OCI-LY1 (cell line): Measurements from ENCODE around the gene WNT6.

Source experiments
- H2AFZ ChIP-seq: fragments of 200-600 bp; sonication (generic), shearing (Covaris generic); 2 replicates; pipeline ENCODE4 v1.6.0; 2014; ENCODE audit warnings: antibody characterized with exemption, mild to moderate bottlenecking, low read length
- H3F3A ChIP-seq: fragments of 200-600 bp; sonication (generic), shearing (Covaris generic); 2 replicates; pipeline ENCODE4 v1.6.0; 2014; ENCODE audit warnings: mild to moderate bottlenecking, antibody characterized with exemption, low read length, moderate library complexity; ENCODE audit not compliant: insufficient read depth
- H3K27ac ChIP-seq: fragments of 200-600 bp; sonication (generic); 2 replicates; pipeline ENCODE4 v1.5.1; 2014; ENCODE audit warnings: low read length, mixed run types, mild to moderate bottlenecking, low read depth; ENCODE audit not compliant: poor library complexity, severe bottlenecking
- H3K27me3 ChIP-seq: fragments of 200-600 bp; sonication (generic); 2 replicates; pipeline ENCODE4 v1.6.0; 2014; ENCODE audit warnings: antibody characterized with exemption, mild to moderate bottlenecking, low read length, moderate library complexity; ENCODE audit not compliant: insufficient read depth
- H3K36me3 ChIP-seq: fragments of 200-600 bp; sonication (generic); 2 replicates; pipeline ENCODE4 v1.6.1; 2014; ENCODE audit warnings: mild to moderate bottlenecking, antibody characterized with exemption, low read length, moderate library complexity, mixed read lengths; ENCODE audit not compliant: insufficient read depth
- H3K4me1 ChIP-seq: fragments of 200-600 bp; sonication (generic); 2 replicates; pipeline ENCODE4 v1.5.1; 2014; ENCODE audit warnings: mild to moderate bottlenecking, low read length, moderate library complexity; ENCODE audit not compliant: insufficient read depth, severe bottlenecking
- H3K4me2 ChIP-seq: fragments of 200-600 bp; sonication (generic), shearing (Covaris generic); 2 replicates; pipeline ENCODE4 v1.6.1; 2014; ENCODE audit warnings: low read length
- H3K4me3 ChIP-seq: fragments of 200-600 bp; sonication (generic); 2 replicates; pipeline ENCODE4 v1.5.1; 2014; ENCODE audit warnings: low read length, low read depth, mild to moderate bottlenecking, mixed read lengths; ENCODE audit not compliant: poor library complexity, severe bottlenecking
- H3K79me2 ChIP-seq: fragments of 200-600 bp; shearing (Covaris generic); 2 replicates; pipeline ENCODE4 v1.6.1; 2016; ENCODE audit warnings: mixed run types, low read length, mixed read lengths; ENCODE audit not compliant: insufficient read depth
- H3K9ac ChIP-seq: fragments of 200-600 bp; sonication (generic), shearing (Covaris generic); 2 replicates; pipeline ENCODE4 v1.6.1; 2014; ENCODE audit warnings: mild to moderate bottlenecking, low read length, mixed read lengths
- H3K9me2 ChIP-seq: fragments of 200-600 bp; sonication (generic), shearing (Covaris generic); 2 replicates; pipeline ENCODE4 v1.6.1; 2014; ENCODE audit warnings: low read depth, mild to moderate bottlenecking, low read length, mixed read lengths
- H3K9me3 ChIP-seq: fragments of 200-600 bp; shearing (Covaris generic); 2 replicates; pipeline ENCODE4 v1.6.1; 2014; ENCODE audit warnings: low read length, mixed read lengths
- H4K20me1 ChIP-seq: fragments of 200-600 bp; sonication (generic), shearing (Covaris generic); 2 replicates; pipeline ENCODE4 v1.6.0; 2016; ENCODE audit warnings: mild to moderate bottlenecking, low read length; ENCODE audit not compliant: insufficient read depth
- EZH2 ChIP-seq: fragments of 200-600 bp; sonication (generic), shearing (Covaris generic); IDR thresholded peaks from 2 replicates; pipeline ENCODE4 v1.8.0; 2017; ENCODE audit warnings: borderline replicate concordance, mixed run types, mild to moderate bottlenecking, antibody characterized with exemption, low read length, moderate library complexity, mixed read lengths
- TF ChIP-seq, protein P1 (sequence below): fragments of 200-600 bp; sonication (generic), shearing (Covaris generic); IDR thresholded peaks from 2 replicates; pipeline ENCODE4 v1.5.1; 2017; ENCODE audit warnings: mild to moderate bottlenecking, antibody characterized with exemption, low read length, moderate library complexity, mixed read lengths

Gene WNT6

DNA sequence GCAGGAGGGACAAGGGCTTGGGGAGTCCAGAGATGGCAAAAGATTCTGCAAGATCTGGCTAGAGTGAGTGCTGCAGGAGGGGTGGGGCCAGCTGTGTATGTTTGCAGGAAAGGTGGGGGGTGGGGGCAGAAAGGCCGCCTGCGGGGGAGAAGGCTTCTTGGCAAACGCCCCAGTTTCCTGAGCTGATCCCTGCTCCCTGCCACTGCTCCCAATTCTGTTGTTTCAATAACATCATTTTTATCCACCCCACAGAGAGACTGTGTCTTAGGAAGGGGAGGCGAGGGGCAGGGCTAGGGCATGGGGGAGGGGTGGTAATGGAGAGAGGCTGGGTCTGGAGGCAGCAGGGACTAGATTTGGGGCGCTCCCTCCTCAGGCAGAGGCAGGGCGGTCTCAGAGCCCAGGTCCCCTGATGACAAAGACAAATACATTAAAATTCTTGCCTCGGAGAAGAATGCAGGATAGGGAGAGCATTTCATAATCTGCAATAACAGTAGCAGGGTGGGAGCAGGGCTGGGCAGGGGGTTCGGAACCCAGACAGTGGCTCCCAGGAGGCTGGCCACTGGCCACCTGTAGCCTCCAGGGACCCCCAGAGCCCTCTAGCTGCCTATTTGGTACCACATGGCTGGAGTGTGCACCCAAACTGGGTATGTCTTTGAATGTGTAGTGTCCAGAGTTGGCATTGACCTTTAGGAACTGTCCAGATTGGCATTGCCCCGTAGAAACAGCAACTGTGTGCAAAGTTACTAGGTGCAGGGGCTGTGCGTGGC is 2.1 kb upstream of the WNT6 start:
- Histone ChIP-seq H4K20me1 (no peaks in the 10 kb centered on the region), H3K4me1 (no peaks in the 10 kb centered on the region), H3F3A (no peaks in the 10 kb centered on the region), H3K4me3 (no peak overlapping the region), H3K9me3 (no peaks in the 10 kb centered on the region), H3K27me3 (peaks cover 26% of the 10 kb centered on the region; the same call in 1 of the 2 replicates), H3K27ac (no peak overlapping the region), H2AFZ (no peak overlapping the region), H3K9ac (no peak overlapping the region), H3K36me3 (no peaks in the 10 kb centered on the region), H3K9me2 (no peaks in the 10 kb centered on the region), H3K4me2 (no peak overlapping the region), H3K79me2 (no peaks in the 10 kb centered on the region)
- TF ChIP-seq, protein P1, sequence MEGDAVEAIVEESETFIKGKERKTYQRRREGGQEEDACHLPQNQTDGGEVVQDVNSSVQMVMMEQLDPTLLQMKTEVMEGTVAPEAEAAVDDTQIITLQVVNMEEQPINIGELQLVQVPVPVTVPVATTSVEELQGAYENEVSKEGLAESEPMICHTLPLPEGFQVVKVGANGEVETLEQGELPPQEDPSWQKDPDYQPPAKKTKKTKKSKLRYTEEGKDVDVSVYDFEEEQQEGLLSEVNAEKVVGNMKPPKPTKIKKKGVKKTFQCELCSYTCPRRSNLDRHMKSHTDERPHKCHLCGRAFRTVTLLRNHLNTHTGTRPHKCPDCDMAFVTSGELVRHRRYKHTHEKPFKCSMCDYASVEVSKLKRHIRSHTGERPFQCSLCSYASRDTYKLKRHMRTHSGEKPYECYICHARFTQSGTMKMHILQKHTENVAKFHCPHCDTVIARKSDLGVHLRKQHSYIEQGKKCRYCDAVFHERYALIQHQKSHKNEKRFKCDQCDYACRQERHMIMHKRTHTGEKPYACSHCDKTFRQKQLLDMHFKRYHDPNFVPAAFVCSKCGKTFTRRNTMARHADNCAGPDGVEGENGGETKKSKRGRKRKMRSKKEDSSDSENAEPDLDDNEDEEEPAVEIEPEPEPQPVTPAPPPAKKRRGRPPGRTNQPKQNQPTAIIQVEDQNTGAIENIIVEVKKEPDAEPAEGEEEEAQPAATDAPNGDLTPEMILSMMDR, result no peak
- TF ChIP-seq EZH2, result no peak

DNA sequence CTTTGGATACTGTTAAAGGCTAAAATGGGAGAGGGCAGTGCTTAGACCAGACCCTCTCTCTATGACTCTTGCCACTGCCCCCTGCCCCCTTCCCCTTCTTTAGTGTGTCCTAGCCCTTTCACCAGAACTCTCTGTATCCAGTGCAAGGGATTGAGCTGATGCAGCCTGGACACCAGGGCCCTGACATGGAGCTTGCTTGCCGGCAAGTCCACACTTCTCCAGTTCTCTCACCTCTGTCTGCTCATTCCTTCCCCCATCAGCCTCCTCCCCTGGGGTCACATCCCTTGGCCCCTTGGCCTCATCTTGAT is 1.5 kb upstream of the WNT6 start:
- Histone ChIP-seq H3K27ac (no peak overlapping the region), H3F3A (no peaks in the 10 kb centered on the region), H3K9me3 (no peaks in the 10 kb centered on the region), H3K36me3 (no peaks in the 10 kb centered on the region), H3K27me3 (peaks cover 26% of the 10 kb centered on the region; the same call in 1 of the 2 replicates), H2AFZ (no peak overlapping the region), H3K9me2 (no peaks in the 10 kb centered on the region), H3K79me2 (no peaks in the 10 kb centered on the region), H3K4me3 (no peak overlapping the region), H3K4me2 (no peak overlapping the region), H3K4me1 (no peaks in the 10 kb centered on the region), H3K9ac (no peak overlapping the region), H4K20me1 (no peaks in the 10 kb centered on the region)
- no peak for TF ChIP-seq EZH2
- TF ChIP-seq, protein P1, result no peak

DNA sequence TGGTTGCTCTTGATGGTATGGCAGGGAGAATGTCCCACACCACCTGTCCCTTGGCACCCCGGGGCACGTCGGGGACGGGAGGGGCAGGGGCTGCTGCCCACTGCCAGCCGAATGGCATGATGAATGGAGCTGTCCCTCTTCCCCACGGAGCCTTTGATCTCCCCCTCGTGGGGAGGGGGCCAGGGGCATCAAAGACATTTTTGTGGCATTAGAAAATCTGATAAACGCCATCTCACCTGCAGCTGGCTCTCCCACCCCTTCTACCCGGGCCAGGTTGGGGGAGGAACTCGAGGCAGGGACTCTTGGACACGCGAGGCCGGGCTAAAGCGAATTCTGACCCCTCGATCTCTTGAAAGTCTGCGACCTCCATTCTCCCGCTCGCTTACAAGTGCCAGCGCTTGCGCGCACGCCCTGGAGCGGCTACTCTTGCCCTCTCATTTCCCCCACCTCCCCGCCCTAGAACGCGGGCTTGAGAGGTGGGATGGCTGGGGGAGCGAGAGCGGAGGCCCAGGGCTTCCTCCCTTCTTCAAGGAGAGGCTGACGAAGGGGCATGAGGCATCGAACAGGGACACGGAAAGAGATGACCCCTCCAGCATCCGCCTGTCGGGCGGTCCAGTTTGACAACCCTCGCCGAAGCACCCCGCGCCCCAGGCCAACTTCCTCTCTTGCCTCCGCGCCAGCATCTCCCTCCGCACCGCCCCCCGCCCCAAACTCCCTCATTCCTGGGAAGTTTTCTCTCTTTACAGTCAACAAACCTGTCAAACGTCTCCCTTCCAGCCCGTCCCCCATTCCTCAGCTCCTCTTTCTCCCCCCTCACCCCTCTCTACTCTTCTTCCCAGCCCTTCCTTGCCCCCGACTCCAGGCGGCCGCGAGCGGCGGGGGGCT is 692 bp upstream of the WNT6 start:
- no peaks in the 10 kb centered on the region for H3K9me3 ChIP-seq
- no peak overlapping the region for H3K9ac ChIP-seq
- no peaks in the 10 kb centered on the region for H3K36me3 ChIP-seq
- no peaks in the 10 kb centered on the region for H3K9me2 ChIP-seq
- no peaks in the 10 kb centered on the region for H4K20me1 ChIP-seq
- no peaks in the 10 kb centered on the region for H3K4me1 ChIP-seq
- H3K79me2 ChIP-seq, result no peaks in the 10 kb centered on the region
- no peak overlapping the region for H2AFZ ChIP-seq
- peaks cover 23% of the 10 kb centered on the region; the same call in 1 of the 2 replicates for H3K27me3 ChIP-seq
- H3K27ac ChIP-seq, result no peak overlapping the region
- H3K4me3 ChIP-seq, result no peak overlapping the region
- no peak for TF ChIP-seq EZH2
- TF ChIP-seq, protein P1, result no peak
- H3F3A ChIP-seq, result no peaks in the 10 kb centered on the region
- H3K4me2 ChIP-seq, result no peak overlapping the region
